HG02678 (cell line): ENCODE results near the gene GIGYF2.

ENCODE experiments used
- ATAC-seq: cut with Tn5 transposase; IDR thresholded peaks from one replicate; pipeline ENCODE4 v1.9.1; 2021; ENCODE audit warnings: mild to moderate bottlenecking, moderate library complexity; ENCODE audit not compliant: unreplicated experiment

GIGYF2 gene

GRCh38 chr2:232859385-232859916, 162.3 kb downstream of the GIGYF2 start:
- no peak for ATAC-seq

GRCh38 chr2:232860593-232861241, 163.6 kb downstream of the GIGYF2 start:
- ATAC-seq, result no peak

GRCh38 chr2:232861353-232861752, 164.2 kb downstream of the GIGYF2 start:
- ATAC-seq, result no peak

GRCh38 chr2:232863996-232864395, 166.9 kb downstream of the GIGYF2 start:
- ATAC-seq, result no peak

- ATAC-seq, result no peak
Observed at GRCh38 chr2:232865165-232865564, 168.0 kb downstream of the GIGYF2 start.

GRCh38 chr2:232866104-232866503, 169.0 kb downstream of the GIGYF2 start:
- no peak for ATAC-seq

- ATAC-seq, result no peak
Observed at GRCh38 chr2:232869138-232870017, 172.2 kb downstream of the GIGYF2 start.

- ATAC-seq, result no peak
Observed at GRCh38 chr2:232870018-232870765, 173.1 kb downstream of the GIGYF2 start, which contains the start of gene SNORC. TSS of gene SNORC (plus strand) at chr2:232870264. CDS start at chr2:232870342, 78 bp downstream.

- ATAC-seq, result no peak
Observed at GRCh38 chr2:232870766-232871371, 173.7 kb downstream of the GIGYF2 start.

GRCh38 chr2:232871418-232871834, 174.3 kb downstream of the GIGYF2 start:
- no peak for ATAC-seq

- no peak for ATAC-seq
Observed at GRCh38 chr2:232871835-232872736, 175.0 kb downstream of the GIGYF2 start.

GRCh38 chr2:232872826-232873225, 175.7 kb downstream of the GIGYF2 start:
- ATAC-seq, result no peak

- no peak for ATAC-seq
Observed at GRCh38 chr2:232873292-232873908, 176.3 kb downstream of the GIGYF2 start.

GRCh38 chr2:232873909-232874641, 176.9 kb downstream of the GIGYF2 start:
- ATAC-seq, result no peak

GRCh38 chr2:232874677-232875223, 177.6 kb downstream of the GIGYF2 start:
- no peak for ATAC-seq

GRCh38 chr2:232875256-232876121, 178.4 kb downstream of the GIGYF2 start:
- no peak for ATAC-seq
